Measurements from ENCODE around the gene CCDC15.

GRCh38 chr11:124938970-124939369, 15.0 kb upstream of the CCDC15 start:
- no peak for TF ChIP-seq POLR2AphosphoS5 (IDR thresholded peaks at IDR 0.05)
- TF ChIP-seq CTCF (IDR thresholded peaks at IDR 0.05) = no peak
- no peak for TF ChIP-seq POLR2A (IDR thresholded peaks at IDR 0.05)
- TF ChIP-seq EP300 (IDR thresholded peaks at IDR 0.05) = no peak
